Measurements from ENCODE around the gene FHAD1.
A peak's percentile ranks its signal among the peaks of the same experiment; 100 is the strongest.

The FHAD1 gene

DNA sequence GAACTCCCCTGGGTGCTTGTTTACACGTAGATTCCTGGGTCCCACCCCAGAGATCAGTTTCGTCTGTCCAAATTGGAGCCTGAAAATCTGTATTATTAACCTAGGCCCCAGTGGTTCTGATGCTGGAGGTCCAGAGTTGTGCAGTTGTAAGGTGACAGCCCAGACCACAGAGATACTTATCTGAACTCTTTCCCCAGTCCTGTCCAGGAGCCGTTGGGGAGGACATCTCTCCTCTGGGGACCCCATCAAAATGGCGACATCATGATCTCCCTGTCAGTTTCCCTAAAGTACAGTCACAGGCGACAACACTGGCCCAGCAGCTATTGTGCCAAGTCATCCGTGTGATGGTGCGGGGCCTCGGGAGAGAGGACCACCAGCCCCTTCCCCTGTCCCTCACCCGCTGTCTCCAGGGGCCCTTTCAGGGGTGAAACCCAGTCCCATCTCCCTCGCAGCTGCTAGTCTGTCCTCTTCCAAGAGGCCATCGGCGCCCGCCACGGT, 161.9 kb downstream of the FHAD1 start:
- no peak for TF ChIP-seq EP300 (IDR thresholded peaks at IDR 0.05; ENCODE audit: borderline replicate concordance)
- no peak for TF ChIP-seq YY1 (IDR thresholded peaks at IDR 0.05; ENCODE audit: low read depth)
- TF ChIP-seq, protein P1, sequence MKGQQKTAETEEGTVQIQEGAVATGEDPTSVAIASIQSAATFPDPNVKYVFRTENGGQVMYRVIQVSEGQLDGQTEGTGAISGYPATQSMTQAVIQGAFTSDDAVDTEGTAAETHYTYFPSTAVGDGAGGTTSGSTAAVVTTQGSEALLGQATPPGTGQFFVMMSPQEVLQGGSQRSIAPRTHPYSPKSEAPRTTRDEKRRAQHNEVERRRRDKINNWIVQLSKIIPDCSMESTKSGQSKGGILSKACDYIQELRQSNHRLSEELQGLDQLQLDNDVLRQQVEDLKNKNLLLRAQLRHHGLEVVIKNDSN (IDR thresholded peaks at IDR 0.05): no peak
- TF ChIP-seq, protein P2, sequence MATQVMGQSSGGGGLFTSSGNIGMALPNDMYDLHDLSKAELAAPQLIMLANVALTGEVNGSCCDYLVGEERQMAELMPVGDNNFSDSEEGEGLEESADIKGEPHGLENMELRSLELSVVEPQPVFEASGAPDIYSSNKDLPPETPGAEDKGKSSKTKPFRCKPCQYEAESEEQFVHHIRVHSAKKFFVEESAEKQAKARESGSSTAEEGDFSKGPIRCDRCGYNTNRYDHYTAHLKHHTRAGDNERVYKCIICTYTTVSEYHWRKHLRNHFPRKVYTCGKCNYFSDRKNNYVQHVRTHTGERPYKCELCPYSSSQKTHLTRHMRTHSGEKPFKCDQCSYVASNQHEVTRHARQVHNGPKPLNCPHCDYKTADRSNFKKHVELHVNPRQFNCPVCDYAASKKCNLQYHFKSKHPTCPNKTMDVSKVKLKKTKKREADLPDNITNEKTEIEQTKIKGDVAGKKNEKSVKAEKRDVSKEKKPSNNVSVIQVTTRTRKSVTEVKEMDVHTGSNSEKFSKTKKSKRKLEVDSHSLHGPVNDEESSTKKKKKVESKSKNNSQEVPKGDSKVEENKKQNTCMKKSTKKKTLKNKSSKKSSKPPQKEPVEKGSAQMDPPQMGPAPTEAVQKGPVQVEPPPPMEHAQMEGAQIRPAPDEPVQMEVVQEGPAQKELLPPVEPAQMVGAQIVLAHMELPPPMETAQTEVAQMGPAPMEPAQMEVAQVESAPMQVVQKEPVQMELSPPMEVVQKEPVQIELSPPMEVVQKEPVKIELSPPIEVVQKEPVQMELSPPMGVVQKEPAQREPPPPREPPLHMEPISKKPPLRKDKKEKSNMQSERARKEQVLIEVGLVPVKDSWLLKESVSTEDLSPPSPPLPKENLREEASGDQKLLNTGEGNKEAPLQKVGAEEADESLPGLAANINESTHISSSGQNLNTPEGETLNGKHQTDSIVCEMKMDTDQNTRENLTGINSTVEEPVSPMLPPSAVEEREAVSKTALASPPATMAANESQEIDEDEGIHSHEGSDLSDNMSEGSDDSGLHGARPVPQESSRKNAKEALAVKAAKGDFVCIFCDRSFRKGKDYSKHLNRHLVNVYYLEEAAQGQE (IDR thresholded peaks at IDR 0.05; ENCODE audit: low read depth): no peak
- TF ChIP-seq ZBTB7A (IDR thresholded peaks at IDR 0.05; ENCODE audit: low read depth): no peak
- no peak for TF ChIP-seq RAD21 (IDR thresholded peaks at IDR 0.05; ENCODE audit: low read depth)
- TF ChIP-seq TCF12 (IDR thresholded peaks at IDR 0.05; ENCODE audit: low read depth): no peak
- TF ChIP-seq, protein P3, sequence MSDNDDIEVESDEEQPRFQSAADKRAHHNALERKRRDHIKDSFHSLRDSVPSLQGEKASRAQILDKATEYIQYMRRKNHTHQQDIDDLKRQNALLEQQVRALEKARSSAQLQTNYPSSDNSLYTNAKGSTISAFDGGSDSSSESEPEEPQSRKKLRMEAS (IDR thresholded peaks at IDR 0.05): no peak
- TF ChIP-seq FOXM1 (IDR thresholded peaks at IDR 0.05; ENCODE audit: borderline replicate concordance, low read depth): no peak
- TF ChIP-seq EGR1 (IDR thresholded peaks at IDR 0.05): no peak
- TF ChIP-seq TAF1 (IDR thresholded peaks at IDR 0.05; ENCODE audit: low read depth): no peak

DNA sequence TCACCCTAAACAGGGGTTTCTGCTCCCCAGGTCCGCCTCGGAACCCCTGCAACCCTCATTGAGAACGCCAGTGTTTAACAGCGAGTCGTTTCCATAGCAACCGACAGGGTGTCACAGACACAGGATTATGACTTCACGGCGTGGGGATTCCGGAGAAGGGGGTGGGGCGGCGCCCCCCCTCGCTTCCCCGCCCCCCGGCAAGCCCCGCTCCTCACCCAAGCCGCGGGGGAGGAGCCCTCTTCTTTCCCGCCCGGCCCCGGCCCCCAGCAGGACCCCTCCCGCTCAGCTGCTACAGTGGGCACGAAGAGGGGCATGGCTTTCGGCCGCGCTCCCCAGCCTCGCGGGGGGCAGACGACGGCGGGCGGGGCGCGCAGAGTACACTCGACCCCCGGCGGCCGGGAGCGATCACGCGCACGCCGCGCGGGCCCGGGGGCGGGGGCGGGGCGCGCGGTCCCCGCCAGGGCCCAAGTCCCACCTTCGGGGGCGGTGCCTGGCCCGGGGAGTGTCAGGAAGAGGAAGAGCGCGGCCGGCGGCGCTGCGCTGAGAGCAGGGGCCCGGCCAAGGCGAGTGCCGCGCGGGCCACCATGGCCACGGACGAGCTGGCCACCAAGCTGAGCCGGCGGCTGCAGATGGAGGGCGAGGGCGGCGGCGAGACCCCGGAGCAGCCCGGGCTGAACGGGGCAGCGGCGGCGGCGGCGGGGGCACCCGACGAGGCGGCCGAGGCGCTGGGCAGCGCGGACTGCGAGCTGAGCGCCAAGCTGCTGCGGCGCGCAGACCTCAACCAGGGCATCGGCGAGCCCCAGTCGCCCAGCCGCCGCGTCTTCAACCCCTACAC, 162.6 kb downstream of the FHAD1 start, which contains the start of gene EFHD2:
Gene EFHD2, plus strand, starts transcription at position 501 of the 835 bp plus-strand sequence. Its CDS starts 84 bp downstream, at position 585.
- peak; percentile 79; the same call in 1 of the 2 replicates for TF ChIP-seq ZBTB7A (IDR thresholded peaks at IDR 0.05; ENCODE audit: low read depth)
- TF ChIP-seq TAF1 (IDR thresholded peaks at IDR 0.05; ENCODE audit: low read depth): peak; percentile 47; the same call in 1 of the 2 replicates
- TF ChIP-seq EGR1 (IDR thresholded peaks at IDR 0.05): 0 out of 2 replicates have a peak, but pooled peaks have one; percentile 27
- no peak for TF ChIP-seq RAD21 (IDR thresholded peaks at IDR 0.05; ENCODE audit: low read depth)

DNA sequence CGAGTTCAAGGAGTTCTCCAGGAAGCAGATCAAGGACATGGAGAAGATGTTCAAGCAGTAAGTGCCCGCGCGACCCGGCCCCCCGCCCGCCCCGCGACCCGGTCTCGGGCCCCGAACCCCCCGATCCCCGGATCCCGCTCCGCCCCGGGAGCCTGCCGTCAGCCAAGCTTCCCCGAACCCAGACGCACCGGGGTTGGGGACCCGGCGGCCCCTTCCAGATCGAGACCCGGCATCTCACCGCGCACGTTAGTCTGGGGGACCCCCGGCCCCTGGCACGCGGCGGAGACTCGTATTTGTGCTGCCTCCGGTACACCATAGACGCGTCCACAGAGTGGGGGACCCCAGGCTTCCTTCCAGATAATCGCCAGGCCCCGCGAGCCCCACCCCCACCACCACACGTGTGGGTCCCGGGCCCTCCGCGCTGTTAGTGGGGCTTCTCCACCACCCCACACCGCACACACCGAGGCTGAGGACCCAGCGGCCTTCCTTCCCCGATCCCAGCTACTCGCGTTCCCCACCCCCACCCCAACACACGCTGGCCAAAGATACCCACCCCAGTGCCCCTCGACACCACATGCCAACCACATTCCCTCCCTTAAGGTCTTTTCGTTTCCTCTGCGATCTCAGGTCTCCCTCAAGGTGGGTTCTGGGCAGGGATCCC, 163.3 kb downstream of the FHAD1 start:
- TF ChIP-seq CREB1 (IDR thresholded peaks at IDR 0.05; ENCODE audit: low read depth) (no peak), TAF1 (IDR thresholded peaks at IDR 0.05; ENCODE audit: low read depth) (no peak), TEAD4 (IDR thresholded peaks at IDR 0.05) (no peak), YY1 (IDR thresholded peaks at IDR 0.05; ENCODE audit: low read depth) (no peak), CEBPB (IDR thresholded peaks at IDR 0.05) (no peak), ZBTB7A (IDR thresholded peaks at IDR 0.05; ENCODE audit: low read depth) (no peak), RAD21 (IDR thresholded peaks at IDR 0.05; ENCODE audit: low read depth) (no peak)
- TF ChIP-seq, protein P1 (IDR thresholded peaks at IDR 0.05): no peak
- TF ChIP-seq, protein P2 (IDR thresholded peaks at IDR 0.05; ENCODE audit: low read depth): no peak

DNA sequence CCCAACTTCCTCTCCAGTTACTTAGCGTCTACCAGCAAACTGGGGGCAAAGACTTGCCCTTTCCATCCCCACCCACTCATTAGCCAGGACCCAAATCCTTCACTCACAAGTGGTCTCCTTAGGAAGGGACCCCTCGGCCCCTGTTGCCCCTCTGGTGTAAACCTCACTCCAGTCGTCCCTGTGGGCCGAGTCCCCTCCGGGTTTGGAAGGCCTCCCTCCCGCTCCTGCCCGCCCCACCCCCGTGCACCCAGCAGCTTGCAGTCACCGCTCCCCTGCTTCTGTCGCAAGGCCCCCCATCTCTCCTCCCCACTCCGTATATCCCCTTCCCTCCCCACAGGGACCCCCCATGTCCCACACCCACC, 163.8 kb downstream of the FHAD1 start:
- TF ChIP-seq, protein P3 (IDR thresholded peaks at IDR 0.05): no peak
- TF ChIP-seq RAD21 (IDR thresholded peaks at IDR 0.05; ENCODE audit: low read depth) (no peak), EGR1 (IDR thresholded peaks at IDR 0.05) (no peak), CEBPB (IDR thresholded peaks at IDR 0.05) (no peak), TCF12 (IDR thresholded peaks at IDR 0.05; ENCODE audit: low read depth) (no peak), CREB1 (IDR thresholded peaks at IDR 0.05; ENCODE audit: low read depth) (no peak), NFIC (IDR thresholded peaks at IDR 0.05) (no peak), TEAD4 (IDR thresholded peaks at IDR 0.05) (no peak)
- TF ChIP-seq, protein P2 (IDR thresholded peaks at IDR 0.05; ENCODE audit: low read depth): no peak
- TF ChIP-seq, protein P1 (IDR thresholded peaks at IDR 0.05): no peak
